GM23248 (cell line): ENCODE data around the gene COL26A1.

ENCODE experiments used
- EZH2 ChIP-seq: fragments of 200-600 bp; sonication (generic); IDR thresholded peaks from 2 replicates; pipeline ENCODE4 v1.6.1; 2018; ENCODE audit warnings: antibody characterized with exemption, mild to moderate bottlenecking; ENCODE audit not compliant: insufficient read depth, poor library complexity, severe bottlenecking
- EZH2phosphoT487 ChIP-seq: fragments of 200-600 bp; sonication (generic); IDR thresholded peaks from 2 replicates; pipeline ENCODE4 v1.6.1; 2018; ENCODE audit warnings: antibody characterized with exemption, moderate library complexity, mild to moderate bottlenecking, low read depth; ENCODE audit not compliant: insufficient read depth

- TF ChIP-seq EZH2phosphoT487 (no peak), EZH2 (no peak)
Observed at GRCh38 chr7:101596898-101597297, 234.2 kb downstream of the COL26A1 start.
